ENCODE results near the gene HES5. TPM values are rescaled to one million over a fixed set of nuclear protein-coding genes. Genes with fewer than 3 reads are reported as not detected.

Gene HES5
- polyA plus RNA-seq, 1 donor (not counting 4 experiments of a cell fraction or from before 2014, with no cell fraction given): 0.33 TPM

GRCh38 chr1:2503554-2504224, 26.4 kb downstream of the HES5 start:
- dilution Hi-C loops (cut with MboI; ENCODE audit: extremely low pct_ligation_motif_present, low sequenced_read_pairs): no loop called here
- TF ChIP-seq CTCF (optimal IDR thresholded peaks at IDR 0.05 in 1 of 3, IDR thresholded peaks at IDR 0.05 in 1 of 3, conservative IDR thresholded peaks at IDR 0.05 in 1 of 3; ENCODE audit: extremely low read depth in 1 of 3, insufficient read depth in 2 of 3, low read length in 3 of 3) (no peak), EZH2 (IDR thresholded peaks at IDR 0.05; ENCODE audit: low read length) (no peak)
- no peaks in the 10 kb centered on the region for H3K27me3 ChIP-seq (ENCODE audit: control insufficient read depth, extremely low read depth, insufficient read depth, low read length)

GRCh38 chr1:2502661-2503553, 27.2 kb downstream of the HES5 start:
- FAIRE-seq: no peak
- Histone ChIP-seq H3K27ac (ENCODE audit: control insufficient read depth, insufficient read depth, low read length) (no peak overlapping the region), H3K36me3 (ENCODE audit: control insufficient read depth in 2 of 2, extremely low read depth in 1 of 2, insufficient read depth in 2 of 2, low read length in 2 of 2) (peaks cover 10 to 16% of the 10 kb centered on the region in 2 experiments), H4K20me1 (ENCODE audit: control insufficient read depth, extremely low read depth, insufficient read depth, low read length) (no peaks in the 10 kb centered on the region), H2AFZ (ENCODE audit: control insufficient read depth, low read length) (no peak overlapping the region), H3K9ac (ENCODE audit: control insufficient read depth, extremely low read depth, insufficient read depth, low read length) (no peak overlapping the region), H3K4me2 (ENCODE audit: control insufficient read depth, extremely low read depth, insufficient read depth, low read depth, low read length) (no peak overlapping the region), H3K4me1 (ENCODE audit: control insufficient read depth, extremely low read depth, insufficient read depth, low read length) (peaks cover 7% of the 10 kb centered on the region), H3K4me3 (ENCODE audit: control insufficient read depth in 2 of 3, extremely low read depth in 1 of 3, insufficient read depth in 2 of 3, low read depth in 1 of 3, low read length in 3 of 3) (no peak overlapping the region), H3K79me2 (ENCODE audit: control insufficient read depth, insufficient read depth, low read length) (no peaks in the 10 kb centered on the region), H3K27me3 (ENCODE audit: control insufficient read depth, extremely low read depth, insufficient read depth, low read length) (no peaks in the 10 kb centered on the region), H3K9me3 (ENCODE audit: control insufficient read depth, low read depth, low read length) (no peaks in the 10 kb centered on the region), H3K9me1 (ENCODE audit: control insufficient read depth, extremely low read depth, insufficient read depth, low read length) (no peaks in the 10 kb centered on the region)
- DNase-seq (ENCODE audit: low read depth, low spot score): no peak
- dilution Hi-C loops (cut with MboI; ENCODE audit: extremely low pct_ligation_motif_present, low sequenced_read_pairs): no loop called here
- TF ChIP-seq EZH2 (IDR thresholded peaks at IDR 0.05; ENCODE audit: low read length) (no peak), CTCF (optimal IDR thresholded peaks at IDR 0.05 in 1 of 3, IDR thresholded peaks at IDR 0.05 in 1 of 3, conservative IDR thresholded peaks at IDR 0.05 in 1 of 3; ENCODE audit: extremely low read depth in 1 of 3, insufficient read depth in 2 of 3, low read length in 3 of 3) (no peak)

More at GRCh38 chr1:2503554-2504224, 26.4 kb downstream of the HES5 start:
- FAIRE-seq (no peak), DNase-seq (ENCODE audit: low read depth, low spot score) (no peak)
- Histone ChIP-seq H3K4me1 (ENCODE audit: control insufficient read depth, extremely low read depth, insufficient read depth, low read length) (peaks cover 7% of the 10 kb centered on the region), H3K9me1 (ENCODE audit: control insufficient read depth, extremely low read depth, insufficient read depth, low read length) (no peaks in the 10 kb centered on the region), H3K79me2 (ENCODE audit: control insufficient read depth, insufficient read depth, low read length) (no peaks in the 10 kb centered on the region), H3K9ac (ENCODE audit: control insufficient read depth, extremely low read depth, insufficient read depth, low read length) (no peak overlapping the region), H4K20me1 (ENCODE audit: control insufficient read depth, extremely low read depth, insufficient read depth, low read length) (no peaks in the 10 kb centered on the region), H3K36me3 (ENCODE audit: control insufficient read depth in 2 of 2, extremely low read depth in 1 of 2, insufficient read depth in 2 of 2, low read length in 2 of 2) (peaks cover 10 to 16% of the 10 kb centered on the region in 2 experiments), H3K9me3 (ENCODE audit: control insufficient read depth, low read depth, low read length) (no peaks in the 10 kb centered on the region), H3K4me3 (ENCODE audit: control insufficient read depth in 2 of 3, extremely low read depth in 1 of 3, insufficient read depth in 2 of 3, low read depth in 1 of 3, low read length in 3 of 3) (no peak overlapping the region), H3K27ac (ENCODE audit: control insufficient read depth, insufficient read depth, low read length) (no peak overlapping the region), H2AFZ (ENCODE audit: control insufficient read depth, low read length) (no peak overlapping the region), H3K4me2 (ENCODE audit: control insufficient read depth, extremely low read depth, insufficient read depth, low read depth, low read length) (no peak overlapping the region)

Measured in keratinocyte (primary cell).